Neuronal stem cell (in vitro differentiated cells): ENCODE data around the gene MYO9B.
A peak's percentile ranks its signal among the peaks of the same experiment; 100 is the strongest.

Experiments used
- DNase-seq: peaks from one replicate; pipeline ENCODE4 v3.0.0-alpha.2; 2013; ENCODE audit warnings: low spot score
- H2AFZ ChIP-seq: one replicate; pipeline ENCODE4 v1.6.1; 2013; ENCODE audit warnings: mild to moderate bottlenecking, low read length, inconsistent platforms
- H2AK5ac ChIP-seq: 2 replicates; pipeline ENCODE4 v1.6.1; 2013; ENCODE audit warnings: low read depth, mild to moderate bottlenecking, inconsistent platforms, low read length, moderate library complexity, mixed read lengths
- H2BK120ac ChIP-seq: 2 replicates; pipeline ENCODE4 v1.6.1; 2013; ENCODE audit warnings: low read depth, mild to moderate bottlenecking, inconsistent platforms, low read length, moderate library complexity, mixed read lengths
- H2BK12ac ChIP-seq: one replicate; pipeline ENCODE4 v1.6.1; 2013; ENCODE audit warnings: low read length, inconsistent platforms
- H2BK15ac ChIP-seq: 2 replicates; pipeline ENCODE4 v1.6.1; 2013; ENCODE audit warnings: mild to moderate bottlenecking, low read length, inconsistent platforms, mixed read lengths
- H2BK5ac ChIP-seq: one replicate; pipeline ENCODE4 v1.6.1; 2013; ENCODE audit warnings: inconsistent platforms, mild to moderate bottlenecking, low read length, moderate library complexity
- H3K14ac ChIP-seq: one replicate; pipeline ENCODE4 v1.6.1; 2013; ENCODE audit warnings: low read length, inconsistent platforms
- H3K18ac ChIP-seq: 2 replicates; pipeline ENCODE4 v1.6.1; 2013; ENCODE audit warnings: low read length, inconsistent platforms
- H3K23ac ChIP-seq: 2 replicates; pipeline ENCODE4 v1.6.1; 2013; ENCODE audit warnings: low read depth, mild to moderate bottlenecking, mixed read lengths, low read length, inconsistent platforms; ENCODE audit not compliant: poor library complexity
- H3K27ac ChIP-seq: replicated peaks from 3 replicates; pipeline ENCODE4 v1.5.1; 2013; ENCODE audit warnings: low read length, inconsistent platforms
- H3K27me3 ChIP-seq, 3 experiments: 2 replicates each; pipeline ENCODE4 v1.6.1; 2013; ENCODE audit warnings: low read length in 3 of 3, mild to moderate bottlenecking in 2 of 3, inconsistent platforms in 1 of 3, low read depth in 1 of 3, mixed read lengths in 1 of 3, moderate library complexity in 1 of 3; ENCODE audit not compliant: control insufficient read depth in 3 of 3, insufficient read depth in 3 of 3
- H3K36me3 ChIP-seq, 2 donors: replicated peaks in 1 of 2; 2 replicates each; pipeline ENCODE4 v1.6.1; 2013; ENCODE audit warnings: low read length in 2 of 2; ENCODE audit not compliant: control insufficient read depth in 2 of 2, insufficient read depth in 2 of 2
- H3K4ac ChIP-seq: 2 replicates; pipeline ENCODE4 v1.6.1; 2013; ENCODE audit warnings: inconsistent platforms, mild to moderate bottlenecking, low read length, moderate library complexity
- H3K4me1 ChIP-seq, 2 donors: 1 replicate in 1 of 2; 2 replicates in 1 of 2; pipeline ENCODE4 v1.6.1; 2013; ENCODE audit warnings: low read length in 2 of 2, low read depth in 1 of 2; ENCODE audit not compliant: control insufficient read depth in 2 of 2, insufficient read depth in 1 of 2
- H3K4me2 ChIP-seq: one replicate; pipeline ENCODE4 v1.6.1; 2013; ENCODE audit warnings: mild to moderate bottlenecking, low read length, inconsistent platforms; ENCODE audit not compliant: insufficient read depth, poor library complexity, severe bottlenecking
- H3K4me3 ChIP-seq, 2 donors: 2 replicates each; pipeline ENCODE4 v1.5.1; 2013; ENCODE audit warnings: low read length in 2 of 2, mild to moderate bottlenecking in 2 of 2, inconsistent platforms in 1 of 2, moderate library complexity in 1 of 2
- H3K79me1 ChIP-seq: one replicate; pipeline ENCODE4 v1.6.1; 2013; ENCODE audit warnings: low read depth, mild to moderate bottlenecking, inconsistent platforms, low read length, moderate library complexity
- H3K9ac ChIP-seq: one replicate; pipeline ENCODE4 v1.6.1; 2013; ENCODE audit warnings: mild to moderate bottlenecking, low read depth, low read length, inconsistent platforms; ENCODE audit not compliant: poor library complexity
- H3K9me3 ChIP-seq, 2 donors: replicated peaks in 1 of 2; 2 replicates each; pipeline versions ENCODE3 to v1.6.1; 2013; ENCODE audit warnings: low read length in 2 of 2, mild to moderate bottlenecking in 2 of 2, inconsistent platforms in 1 of 2, low read depth in 1 of 2, mixed read lengths in 1 of 2, moderate library complexity in 1 of 2; ENCODE audit not compliant: control insufficient read depth in 2 of 2, insufficient read depth in 1 of 2
- H4K8ac ChIP-seq: one replicate; pipeline ENCODE4 v1.6.1; 2013; ENCODE audit warnings: low read depth, mild to moderate bottlenecking, inconsistent platforms, low read length, moderate library complexity
- H4K91ac ChIP-seq: one replicate; pipeline ENCODE4 v1.6.1; 2013; ENCODE audit warnings: low read length, low read depth, mild to moderate bottlenecking, inconsistent platforms; ENCODE audit not compliant: poor library complexity
- WGBS, 2 donors: extraction: QIAGEN DNeasy Blood & Tissue Kit; methylation state at CpG; one replicate each; pipeline ENCODE4 v1.1.7; 2013; ENCODE audit warnings: missing lambda C conversion rate in 2 of 2, mixed read lengths in 1 of 2; ENCODE audit not compliant: insufficient read length in 2 of 2, insufficient replicate concordance in 1 of 2; ENCODE audit errors: extremely low coverage in 2 of 2; 5-methylcytosine and 5-hydroxymethylcytosine counted together

MYO9B gene

GRCh38 chr19:17101686-17102628 is 26.4 kb downstream of the MYO9B start:
- H2BK15ac ChIP-seq = no peak overlapping the region
- H3K23ac ChIP-seq = peak overlapping the region; percentile 65
- H3K9me3 ChIP-seq = peaks cover 11 to 19% of the 10 kb centered on the region in 2 donors
- H3K36me3 ChIP-seq = peaks cover 20 to 64% of the 10 kb centered on the region in 2 donors
- no peak overlapping the region for H2BK120ac ChIP-seq
- H4K91ac ChIP-seq = no peak overlapping the region
- DNase-seq = no peak
- H3K4me2 ChIP-seq = no peak overlapping the region
- no peaks in the 10 kb centered on the region for H3K27me3 ChIP-seq
- H3K79me1 ChIP-seq = peaks cover 11% of the 10 kb centered on the region
- H3K9ac ChIP-seq = peak overlapping the region; percentile 4
- no CpG with 5 or more reads among the region's 59 CpGs for WGBS, 2 donors
- no peak overlapping the region for H4K8ac ChIP-seq
- peak overlapping the region; percentile 71 for H3K14ac ChIP-seq
- H2BK5ac ChIP-seq = peak overlapping the region; percentile 39
- peak overlapping the region in 1 of 2 donors; percentile 7 for H3K4me3 ChIP-seq
- H3K27ac ChIP-seq = no peak overlapping the region
- H3K4me1 ChIP-seq = peaks cover 3 to 4% of the 10 kb centered on the region in 2 donors
- H3K18ac ChIP-seq = no peak overlapping the region
- H2BK12ac ChIP-seq = peak overlapping the region; percentile 22
- H3K4ac ChIP-seq = no peak overlapping the region
- H2AK5ac ChIP-seq = no peak overlapping the region
- H2AFZ ChIP-seq = no peak overlapping the region

DNA sequence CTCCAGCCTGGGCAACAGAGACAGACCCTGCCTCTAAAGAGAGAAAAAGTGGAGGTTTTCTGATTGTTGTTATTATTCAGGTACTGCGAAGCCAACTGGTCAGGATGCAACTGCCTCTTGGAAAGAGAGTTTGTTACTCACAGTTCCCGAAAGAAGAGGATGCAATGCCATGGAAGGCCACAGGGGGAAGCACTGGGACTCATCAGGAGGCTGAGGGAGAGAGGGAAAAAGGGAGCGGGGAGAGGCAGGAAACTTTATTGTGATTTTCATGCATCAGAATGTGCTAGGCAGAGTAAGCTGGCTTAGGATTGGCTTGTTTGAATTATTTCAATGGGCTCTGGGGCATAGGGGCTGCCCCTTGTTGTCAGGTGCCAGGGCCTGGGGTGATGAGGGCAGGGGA is 27.6 kb downstream of the MYO9B start:
- DNase-seq = no peak
- H3K9ac ChIP-seq = no peak overlapping the region
- H2AFZ ChIP-seq = no peak overlapping the region
- H3K4me2 ChIP-seq = no peak overlapping the region
- H3K18ac ChIP-seq = no peak overlapping the region
- H3K23ac ChIP-seq = no peak overlapping the region
- no peak overlapping the region for H2BK15ac ChIP-seq
- H4K91ac ChIP-seq = no peak overlapping the region
- H3K9me3 ChIP-seq = peaks cover 11 to 19% of the 10 kb centered on the region in 2 donors
- H3K4me1 ChIP-seq = peaks cover 0 to 3% of the 10 kb centered on the region in 2 donors
- H3K27me3 ChIP-seq = no peaks in the 10 kb centered on the region
- H3K4me3 ChIP-seq = no peak overlapping the region
- H3K14ac ChIP-seq = no peak overlapping the region
- H2BK12ac ChIP-seq = no peak overlapping the region
- H2BK120ac ChIP-seq = no peak overlapping the region
- H4K8ac ChIP-seq = no peak overlapping the region
- no CpG with 5 or more reads among the region's 3 CpGs for WGBS, 2 donors
- H2BK5ac ChIP-seq = no peak overlapping the region
- no peak overlapping the region for H3K27ac ChIP-seq
- H3K36me3 ChIP-seq = peaks cover 22 to 75% of the 10 kb centered on the region in 2 donors
- H3K4ac ChIP-seq = no peak overlapping the region
- no peak overlapping the region for H2AK5ac ChIP-seq
- peaks cover 17% of the 10 kb centered on the region for H3K79me1 ChIP-seq

DNA sequence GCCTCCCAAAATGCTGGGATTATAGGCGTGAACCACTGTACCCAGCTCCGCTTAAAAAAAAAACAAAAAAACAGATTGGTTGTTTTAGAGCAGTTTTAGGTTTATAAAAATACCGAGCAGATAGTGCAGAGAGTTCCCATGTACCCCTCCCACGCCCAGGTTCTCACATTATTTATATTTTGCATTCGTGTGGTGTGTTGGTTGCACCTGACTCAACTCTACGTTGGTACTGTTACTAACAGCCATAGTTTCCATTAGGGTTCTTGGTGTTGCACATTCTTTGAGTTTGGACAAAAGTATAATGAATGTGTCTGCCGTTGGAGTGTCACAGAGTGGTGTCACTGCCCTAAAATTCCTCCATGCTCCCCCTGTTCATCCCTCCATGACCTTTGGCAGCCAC is 29.1 kb downstream of the MYO9B start:
- Histone ChIP-seq H3K4me3 (no peak overlapping the region), H2BK15ac (no peak overlapping the region), H3K9ac (no peak overlapping the region), H3K9me3 (peaks cover 11 to 19% of the 10 kb centered on the region in 2 donors), H3K27ac (no peak overlapping the region), H3K23ac (no peak overlapping the region), H2BK12ac (no peak overlapping the region), H3K14ac (no peak overlapping the region), H2BK120ac (no peak overlapping the region), H2AK5ac (no peak overlapping the region), H4K91ac (no peak overlapping the region), H3K27me3 (no peaks in the 10 kb centered on the region), H2AFZ (no peak overlapping the region), H3K4ac (no peak overlapping the region), H4K8ac (no peak overlapping the region), H3K4me1 (peaks cover 0 to 3% of the 10 kb centered on the region in 2 donors), H3K36me3 (peaks cover 22 to 82% of the 10 kb centered on the region in 2 donors), H3K4me2 (no peak overlapping the region), H3K79me1 (peaks cover 14% of the 10 kb centered on the region), H2BK5ac (no peak overlapping the region), H3K18ac (no peak overlapping the region)
- DNase-seq = no peak
- WGBS, 2 donors = no CpG with 5 or more reads among the region's 7 CpGs

- Histone ChIP-seq H4K91ac (no peak overlapping the region), H4K8ac (no peak overlapping the region), H2BK15ac (no peak overlapping the region), H3K4me2 (no peak overlapping the region), H3K27ac (no peak overlapping the region), H3K18ac (no peak overlapping the region), H3K4me3 (no peak overlapping the region), H3K36me3 (peaks cover 24 to 88% of the 10 kb centered on the region in 2 donors), H2BK5ac (no peak overlapping the region), H3K27me3 (no peaks in the 10 kb centered on the region), H3K79me1 (peaks cover 14% of the 10 kb centered on the region), H3K4ac (no peak overlapping the region), H3K9me3 (peaks cover 11 to 19% of the 10 kb centered on the region in 2 donors), H3K23ac (no peak overlapping the region), H2AFZ (no peak overlapping the region), H2BK120ac (no peak overlapping the region), H3K4me1 (peaks cover 0 to 3% of the 10 kb centered on the region in 2 donors), H3K14ac (no peak overlapping the region), H2AK5ac (no peak overlapping the region), H2BK12ac (no peak overlapping the region), H3K9ac (no peak overlapping the region)
- WGBS, 2 donors = no CpG with 5 or more reads among the region's 3 CpGs
- no peak for DNase-seq
Observed at GRCh38 chr19:17105556-17105955, 30.0 kb downstream of the MYO9B start.
